Subcutaneous adipose tissue (tissue), 4 donors: ENCODE data around the gene TENT5A. TPM values are rescaled to one million over a fixed set of nuclear protein-coding genes. Genes with fewer than 3 reads are reported as not detected.

Experiments
- CTCF ChIP-seq: fragments of 450-650 bp; IDR thresholded peaks from one replicate; pipeline ENCODE4 v1.5.1; 2016; ENCODE audit warnings: low read depth, mild to moderate bottlenecking, control low read depth, antibody characterized with exemption, moderate library complexity
- total RNA-seq, 4 donors: library from RNA; depleted of rRNA; stranded (reverse); fragments of >200 nt; gene quantifications; one replicate each; pipeline ENCODE4 v1.1.0, GENCODE V29; 2016

TENT5A gene
- total RNA-seq, 4 donors from 2014 or later: 11.9 to 32.1 (median 23.2) TPM

- no peak for TF ChIP-seq CTCF
These were observed 3.1 kb upstream of the TENT5A start for GRCh38 chr6:81755551-81755950.

GRCh38 chr6:81754906-81755305 is 2.4 kb upstream of the TENT5A start:
- no peak for TF ChIP-seq CTCF

- TF ChIP-seq CTCF: no peak
These were observed 1.5 kb upstream of the TENT5A start for GRCh38 chr6:81753711-81754577.

- no peak for TF ChIP-seq CTCF
These were observed 635 bp upstream of the TENT5A start for GRCh38 chr6:81752921-81753710.

- no peak for TF ChIP-seq CTCF
These were observed 945 bp downstream of the TENT5A start for GRCh38 chr6:81751388-81752083.

- TF ChIP-seq CTCF: no peak
These were observed 1.6 kb downstream of the TENT5A start for GRCh38 chr6:81750681-81751387.
